Measurements from ENCODE around the gene AFF1. TPM values are rescaled to one million over a fixed set of nuclear protein-coding genes. Genes with fewer than 3 reads are reported as not detected.

AFF1 gene
- total and polyA plus RNA-seq, 2 donors from 2014 or later: 13.4 to 187 TPM

DNA sequence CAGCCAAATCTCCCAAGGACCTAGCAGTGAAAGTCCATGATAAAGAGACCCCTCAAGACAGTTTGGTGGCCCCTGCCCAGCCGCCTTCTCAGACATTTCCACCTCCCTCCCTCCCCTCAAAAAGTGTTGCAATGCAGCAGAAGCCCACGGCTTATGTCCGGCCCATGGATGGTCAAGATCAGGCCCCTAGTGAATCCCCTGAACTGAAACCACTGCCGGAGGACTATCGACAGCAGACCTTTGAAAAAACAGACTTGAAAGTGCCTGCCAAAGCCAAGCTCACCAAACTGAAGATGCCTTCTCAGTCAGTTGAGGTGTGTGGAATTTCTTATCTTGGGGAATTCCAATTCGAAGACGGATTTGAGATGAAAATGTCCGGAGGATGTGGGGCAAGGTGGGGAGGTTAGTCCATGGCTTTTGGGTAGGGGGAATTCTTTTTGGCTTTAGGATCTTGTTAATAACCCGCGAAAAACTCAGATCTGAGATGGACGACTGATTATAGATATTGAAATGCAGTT lies 112.5 kb downstream of the AFF1 start:
- Histone ChIP-seq H3K27me3 (ENCODE audit: control insufficient read depth, insufficient read depth, low read length) (no peaks in the 10 kb centered on the region), H3K9ac (ENCODE audit: low read length in 3 of 3) (no peak overlapping the region), H3K36me3 (ENCODE audit: control insufficient read depth in 2 of 3, insufficient read depth in 3 of 3, low read length in 3 of 3) (peaks cover 4 to 18% (median 7%) of the 10 kb centered on the region in 3 donors), H3K4me1 (ENCODE audit: control insufficient read depth in 2 of 3, insufficient read depth in 2 of 3, low read depth in 1 of 3, low read length in 3 of 3) (peaks cover 22 to 36% (median 30%) of the 10 kb centered on the region in 3 donors), H3K4me3 (ENCODE audit: low read length in 3 of 3) (no peak overlapping the region), H3K27ac (ENCODE audit: low read depth in 2 of 2, low read length in 2 of 2) (no peak overlapping the region), H3K9me3 (ENCODE audit: control insufficient read depth in 2 of 3, insufficient read depth in 1 of 3, low read length in 3 of 3) (no peaks in the 10 kb centered on the region)
- FAIRE-seq (no peak), DNase-seq (no peak)
- intact Hi-C loops (cut with DNase I): no loop called here
- TF ChIP-seq, protein P1, sequence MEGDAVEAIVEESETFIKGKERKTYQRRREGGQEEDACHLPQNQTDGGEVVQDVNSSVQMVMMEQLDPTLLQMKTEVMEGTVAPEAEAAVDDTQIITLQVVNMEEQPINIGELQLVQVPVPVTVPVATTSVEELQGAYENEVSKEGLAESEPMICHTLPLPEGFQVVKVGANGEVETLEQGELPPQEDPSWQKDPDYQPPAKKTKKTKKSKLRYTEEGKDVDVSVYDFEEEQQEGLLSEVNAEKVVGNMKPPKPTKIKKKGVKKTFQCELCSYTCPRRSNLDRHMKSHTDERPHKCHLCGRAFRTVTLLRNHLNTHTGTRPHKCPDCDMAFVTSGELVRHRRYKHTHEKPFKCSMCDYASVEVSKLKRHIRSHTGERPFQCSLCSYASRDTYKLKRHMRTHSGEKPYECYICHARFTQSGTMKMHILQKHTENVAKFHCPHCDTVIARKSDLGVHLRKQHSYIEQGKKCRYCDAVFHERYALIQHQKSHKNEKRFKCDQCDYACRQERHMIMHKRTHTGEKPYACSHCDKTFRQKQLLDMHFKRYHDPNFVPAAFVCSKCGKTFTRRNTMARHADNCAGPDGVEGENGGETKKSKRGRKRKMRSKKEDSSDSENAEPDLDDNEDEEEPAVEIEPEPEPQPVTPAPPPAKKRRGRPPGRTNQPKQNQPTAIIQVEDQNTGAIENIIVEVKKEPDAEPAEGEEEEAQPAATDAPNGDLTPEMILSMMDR (IDR thresholded peaks at IDR 0.05; ENCODE audit: borderline replicate concordance, extremely low read depth, insufficient read depth): no peak

GRCh38 chr4:87049508-87049907 lies 114.7 kb downstream of the AFF1 start:
- Histone ChIP-seq H3K27me3 (ENCODE audit: control insufficient read depth, insufficient read depth, low read length) (no peaks in the 10 kb centered on the region), H3K36me3 (ENCODE audit: control insufficient read depth in 2 of 3, insufficient read depth in 3 of 3, low read length in 3 of 3) (peaks cover 4 to 18% (median 9%) of the 10 kb centered on the region in 3 donors), H3K4me1 (ENCODE audit: control insufficient read depth in 2 of 3, insufficient read depth in 2 of 3, low read depth in 1 of 3, low read length in 3 of 3) (peaks cover 15 to 36% (median 24%) of the 10 kb centered on the region in 3 donors), H3K4me3 (ENCODE audit: low read length in 3 of 3) (no peak overlapping the region), H3K9me3 (ENCODE audit: control insufficient read depth in 2 of 3, insufficient read depth in 1 of 3, low read length in 3 of 3) (no peaks in the 10 kb centered on the region), H3K27ac (ENCODE audit: low read depth in 2 of 2, low read length in 2 of 2) (no peak overlapping the region), H3K9ac (ENCODE audit: low read length in 3 of 3) (no peak overlapping the region)
- intact Hi-C loops (cut with DNase I): no loop called here
- FAIRE-seq: no peak
- TF ChIP-seq, protein P1 (IDR thresholded peaks at IDR 0.05; ENCODE audit: borderline replicate concordance, extremely low read depth, insufficient read depth): no peak
- no peak for DNase-seq

- Histone ChIP-seq H3K4me3 (ENCODE audit: low read length in 3 of 3) (no peak overlapping the region), H3K27ac (ENCODE audit: low read depth in 2 of 2, low read length in 2 of 2) (peak overlapping the region in 1 of 2 donors; percentile 48), H3K36me3 (ENCODE audit: control insufficient read depth in 2 of 3, insufficient read depth in 3 of 3, low read length in 3 of 3) (peaks cover 4 to 18% (median 9%) of the 10 kb centered on the region in 3 donors), H3K9me3 (ENCODE audit: control insufficient read depth in 2 of 3, insufficient read depth in 1 of 3, low read length in 3 of 3) (no peaks in the 10 kb centered on the region), H3K9ac (ENCODE audit: low read length in 3 of 3) (no peak overlapping the region), H3K27me3 (ENCODE audit: control insufficient read depth, insufficient read depth, low read length) (no peaks in the 10 kb centered on the region), H3K4me1 (ENCODE audit: control insufficient read depth in 2 of 3, insufficient read depth in 2 of 3, low read depth in 1 of 3, low read length in 3 of 3) (peaks cover 5 to 32% (median 21%) of the 10 kb centered on the region in 3 donors)
- TF ChIP-seq, protein P1 (IDR thresholded peaks at IDR 0.05; ENCODE audit: borderline replicate concordance, extremely low read depth, insufficient read depth): no peak
- intact Hi-C loops (cut with DNase I): no loop called here
- FAIRE-seq: no peak
- DNase-seq: no peak
These were observed 115.8 kb downstream of the AFF1 start for GRCh38 chr4:87050596-87050995.
